ENCODE measurements around the gene PAK6. TPM values are rescaled to one million over a fixed set of nuclear protein-coding genes. Genes with fewer than 3 reads are reported as not detected.
A peak's percentile ranks its signal among the peaks of the same experiment; 100 is the strongest.

The PAK6 gene
- total RNA-seq, 1 donor from 2014 or later: 8.4 TPM

GRCh38 chr15:40255033-40255432 lies 16.2 kb downstream of the PAK6 start:
- DNase-seq: no peak

- DNase-seq: no peak
Measured at GRCh38 chr15:40256638-40257235, 17.9 kb downstream of the PAK6 start.

GRCh38 chr15:40257656-40258450 lies 19.0 kb downstream of the PAK6 start:
- DNase-seq: no peak

- no peak for DNase-seq
Measured at GRCh38 chr15:40258544-40258943, 19.7 kb downstream of the PAK6 start.

GRCh38 chr15:40259021-40259420 lies 20.2 kb downstream of the PAK6 start:
- DNase-seq: no peak

- peak; percentile 88 for DNase-seq
Measured at GRCh38 chr15:40263024-40263754, 24.3 kb downstream of the PAK6 start.

- no peak for DNase-seq
Measured at GRCh38 chr15:40264321-40265153, 25.7 kb downstream of the PAK6 start.

GRCh38 chr15:40265355-40265754 lies 26.5 kb downstream of the PAK6 start:
- no peak for DNase-seq

- DNase-seq: no peak
Measured at GRCh38 chr15:40265875-40266274, 27.0 kb downstream of the PAK6 start.

GRCh38 chr15:40266828-40267304 lies 28.0 kb downstream of the PAK6 start:
- no peak for DNase-seq

GRCh38 chr15:40267670-40268069 lies 28.8 kb downstream of the PAK6 start:
- DNase-seq: no peak

- no peak for DNase-seq
Measured at GRCh38 chr15:40269604-40270003, 30.7 kb downstream of the PAK6 start.

GRCh38 chr15:40270246-40270995 lies 31.6 kb downstream of the PAK6 start:
- DNase-seq: no peak

- no peak for DNase-seq
Measured at GRCh38 chr15:40271685-40272484, 33.0 kb downstream of the PAK6 start.

GRCh38 chr15:40272485-40273056 lies 33.7 kb downstream of the PAK6 start:
- no peak for DNase-seq

- DNase-seq: no peak
Measured at GRCh38 chr15:40273428-40273827, 34.6 kb downstream of the PAK6 start.

GRCh38 chr15:40274350-40275274 lies 35.7 kb downstream of the PAK6 start:
- peak; percentile 65 for DNase-seq

- no peak for DNase-seq
Measured at GRCh38 chr15:40275523-40275922, 36.7 kb downstream of the PAK6 start.

GRCh38 chr15:40275954-40276353 lies 37.1 kb downstream of the PAK6 start:
- no peak for DNase-seq

Measured in skin of body (tissue), 2 donors.